ENCODE measurements around the gene SLC45A1. TPM values are rescaled to one million over a fixed set of nuclear protein-coding genes. Genes with fewer than 3 reads are reported as not detected.

SLC45A1 gene
- total and polyA plus RNA-seq, 4 donors, result 4.4 to 8.7 (median 6.7) TPM

DNA sequence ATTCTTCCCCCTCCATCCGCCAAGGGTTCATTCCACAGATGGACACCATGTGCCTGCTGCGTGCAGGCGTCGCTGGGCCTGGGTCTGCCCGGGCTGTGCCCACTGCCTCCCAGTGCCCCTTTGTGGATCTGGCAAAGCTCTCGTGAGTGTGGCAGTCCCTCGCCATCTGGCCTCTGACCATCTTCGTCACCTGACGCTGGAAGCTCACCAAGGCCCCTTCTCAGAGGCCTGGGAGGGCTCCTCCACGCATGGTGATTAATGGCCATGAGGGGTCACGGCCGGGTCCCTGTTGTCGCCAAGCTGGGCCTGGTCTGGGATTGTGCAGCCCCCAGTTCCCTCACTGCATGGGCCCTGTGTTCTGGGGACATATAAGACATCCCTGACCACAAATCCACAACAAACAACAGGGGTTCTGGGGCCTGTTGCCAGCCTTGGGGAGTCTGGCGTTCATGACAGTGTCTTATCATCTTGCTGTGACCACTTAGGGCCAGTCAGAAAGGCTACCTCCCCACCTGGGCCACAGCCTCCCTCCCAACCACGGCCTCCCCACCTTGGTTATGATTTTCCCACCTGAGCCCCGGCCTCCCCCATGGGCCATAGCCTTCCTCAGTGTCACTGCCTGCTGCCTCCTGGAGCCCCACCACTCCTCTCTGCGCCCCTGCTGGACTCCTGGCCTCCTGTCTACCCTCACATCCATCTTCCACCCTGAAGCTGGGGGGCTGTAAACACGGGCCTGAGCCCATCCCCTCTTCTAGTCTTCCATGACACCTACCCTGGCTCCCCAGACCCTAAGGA lies 27.9 kb downstream of the SLC45A1 start:
- H3K4me1 ChIP-seq (ENCODE audit: control insufficient read depth in 1 of 2, insufficient read depth in 2 of 2, low read length in 2 of 2), result no peaks in the 10 kb centered on the region
- no peaks in the 10 kb centered on the region for H3K9me3 ChIP-seq (ENCODE audit: control insufficient read depth, low read length)
- no peak overlapping the region for H3K27ac ChIP-seq (ENCODE audit: low read depth in 1 of 2, low read length in 2 of 2)
- 91 to 95% methylated on average over 18 of the region's 18 CpGs for WGBS, 2 donors
- intact Hi-C loops (cut with DNase I), result no loop called here
- H3K4me3 ChIP-seq (ENCODE audit: low read length in 2 of 2), result no peak overlapping the region
- H3K27me3 ChIP-seq (ENCODE audit: control insufficient read depth in 1 of 2, insufficient read depth in 2 of 2, low read length in 1 of 2), result no peaks in the 10 kb centered on the region
- ATAC-seq (ENCODE audit: low FRiP score) (no peak), DNase-seq (no peak)
- no peaks in the 10 kb centered on the region for H3K36me3 ChIP-seq (ENCODE audit: control insufficient read depth in 1 of 2, insufficient read depth in 2 of 2, low read length in 1 of 2)

DNA sequence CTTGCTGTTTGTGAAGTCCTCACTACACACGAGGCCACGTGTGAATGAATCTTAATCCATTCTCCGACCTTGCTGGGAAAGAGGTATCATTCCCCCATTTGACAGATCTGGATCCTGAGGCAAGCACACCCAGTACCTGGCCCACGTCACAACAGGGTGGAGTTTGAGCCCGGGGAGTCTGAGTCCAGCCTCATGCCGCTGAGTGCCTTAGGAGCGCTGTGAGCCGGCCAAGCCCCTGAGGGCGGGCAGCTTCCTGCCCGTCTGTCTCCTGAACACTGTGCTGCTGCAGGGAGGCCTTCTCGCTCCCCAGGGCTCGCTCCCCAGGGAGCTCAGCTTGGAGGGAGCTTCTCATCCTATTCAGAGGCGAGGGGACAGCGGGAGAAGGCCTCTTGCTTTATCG lies 29.7 kb downstream of the SLC45A1 start:
- Histone ChIP-seq H3K36me3 (ENCODE audit: control insufficient read depth in 1 of 2, insufficient read depth in 2 of 2, low read length in 1 of 2) (no peaks in the 10 kb centered on the region), H3K9me3 (ENCODE audit: control insufficient read depth, low read length) (no peaks in the 10 kb centered on the region), H3K27ac (ENCODE audit: low read depth in 1 of 2, low read length in 2 of 2) (no peak overlapping the region), H3K27me3 (ENCODE audit: control insufficient read depth in 1 of 2, insufficient read depth in 2 of 2, low read length in 1 of 2) (no peaks in the 10 kb centered on the region), H3K4me1 (ENCODE audit: control insufficient read depth in 1 of 2, insufficient read depth in 2 of 2, low read length in 2 of 2) (no peaks in the 10 kb centered on the region), H3K4me3 (ENCODE audit: low read length in 2 of 2) (no peak overlapping the region)
- DNase-seq (no peak), ATAC-seq (ENCODE audit: low FRiP score) (no peak)
- WGBS, 2 donors, result 84 to 88% methylated on average over 15 of the region's 15 CpGs
- intact Hi-C loops (cut with DNase I), result loop anchor here (2.0 kb wide), 2 partner anchors 365 to 373 kb away; no protein-coding TSS in a partner anchor

DNA sequence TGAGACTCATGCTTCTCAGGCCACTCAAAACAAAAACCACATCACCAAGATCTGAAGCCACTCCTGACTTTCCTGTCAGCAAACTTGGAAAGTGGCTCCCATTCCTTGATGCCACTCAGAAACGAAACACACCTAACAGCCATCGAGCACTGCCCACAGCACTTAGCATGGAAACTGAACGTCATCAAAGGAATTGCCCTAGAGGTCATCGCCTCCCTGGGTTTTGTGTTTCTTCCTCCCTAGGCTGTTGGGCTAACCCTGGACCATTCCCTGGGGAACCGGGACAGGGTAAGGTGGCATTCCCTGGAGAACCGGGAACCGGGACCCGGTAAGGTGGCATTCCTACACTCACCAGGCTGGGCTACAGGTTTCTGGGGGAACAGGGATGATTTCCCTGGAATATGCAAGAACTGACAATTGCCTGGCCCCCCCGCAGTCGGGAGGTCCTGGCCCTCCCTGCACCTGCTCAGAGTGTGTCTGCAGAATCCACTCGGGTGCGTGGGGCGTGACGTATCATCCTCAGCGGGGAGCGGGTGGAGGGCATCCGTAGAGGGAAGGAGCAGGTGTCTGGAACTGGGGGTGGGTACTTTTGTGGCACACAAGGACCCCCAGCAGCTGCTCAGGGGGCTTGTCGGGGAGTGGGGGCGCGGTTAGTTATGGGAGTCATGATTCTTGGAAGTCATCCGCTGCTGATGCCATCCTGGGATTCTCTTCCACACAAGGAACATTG lies 30.3 kb downstream of the SLC45A1 start:
- WGBS, 2 donors, result 86 to 90% methylated on average over 21 of the region's 21 CpGs

DNA sequence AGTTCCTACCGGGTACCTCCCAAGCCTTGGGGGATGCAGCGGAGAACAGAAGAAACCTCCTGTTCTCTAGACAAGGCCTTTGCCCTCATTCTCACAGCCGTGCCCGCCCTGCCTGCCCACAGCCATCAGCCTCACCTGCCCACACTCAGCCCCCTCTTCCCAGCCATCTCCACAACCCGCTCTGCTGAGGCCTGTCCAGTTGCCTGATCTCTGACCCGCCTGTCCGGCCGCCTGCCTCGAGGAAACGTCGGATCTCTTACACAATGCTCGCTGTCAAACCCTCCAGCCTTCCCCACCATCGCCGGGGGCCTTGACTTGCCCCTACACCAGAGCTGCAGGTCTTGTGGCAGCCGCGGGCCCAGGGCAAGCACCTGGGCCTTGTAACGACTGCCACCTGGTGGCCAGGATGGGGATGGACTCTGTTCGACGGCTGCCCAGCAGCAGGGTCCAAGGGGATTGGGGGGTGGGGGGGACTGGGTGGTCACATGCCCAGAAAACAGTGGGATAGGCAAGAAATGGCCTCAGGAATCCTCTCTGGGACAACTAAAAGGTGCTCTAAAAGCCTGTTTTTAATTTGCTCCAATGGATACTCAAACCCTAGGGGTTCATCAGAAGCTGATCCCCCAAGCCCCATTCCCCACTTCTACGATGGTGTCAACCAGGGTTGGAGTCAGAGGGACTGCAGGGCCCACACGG lies 31.0 kb downstream of the SLC45A1 start:
- 28 to 30% methylated on average over 21 of the region's 21 CpGs for WGBS, 2 donors

More for the DNA sequence above, 30.3 kb downstream of the SLC45A1 start:
- Histone ChIP-seq H3K4me3 (ENCODE audit: low read length in 2 of 2) (no peak overlapping the region), H3K27me3 (ENCODE audit: control insufficient read depth in 1 of 2, insufficient read depth in 2 of 2, low read length in 1 of 2) (no peaks in the 10 kb centered on the region), H3K9me3 (ENCODE audit: control insufficient read depth, low read length) (no peaks in the 10 kb centered on the region), H3K4me1 (ENCODE audit: control insufficient read depth in 1 of 2, insufficient read depth in 2 of 2, low read length in 2 of 2) (no peaks in the 10 kb centered on the region), H3K27ac (ENCODE audit: low read depth in 1 of 2, low read length in 2 of 2) (no peak overlapping the region), H3K36me3 (ENCODE audit: control insufficient read depth in 1 of 2, insufficient read depth in 2 of 2, low read length in 1 of 2) (no peaks in the 10 kb centered on the region)
- DNase-seq (no peak), ATAC-seq (ENCODE audit: low FRiP score) (no peak)
- intact Hi-C loops (cut with DNase I), result loop anchor here (2.0 kb wide), 2 partner anchors 365 to 373 kb away; no protein-coding TSS in a partner anchor

DNA sequence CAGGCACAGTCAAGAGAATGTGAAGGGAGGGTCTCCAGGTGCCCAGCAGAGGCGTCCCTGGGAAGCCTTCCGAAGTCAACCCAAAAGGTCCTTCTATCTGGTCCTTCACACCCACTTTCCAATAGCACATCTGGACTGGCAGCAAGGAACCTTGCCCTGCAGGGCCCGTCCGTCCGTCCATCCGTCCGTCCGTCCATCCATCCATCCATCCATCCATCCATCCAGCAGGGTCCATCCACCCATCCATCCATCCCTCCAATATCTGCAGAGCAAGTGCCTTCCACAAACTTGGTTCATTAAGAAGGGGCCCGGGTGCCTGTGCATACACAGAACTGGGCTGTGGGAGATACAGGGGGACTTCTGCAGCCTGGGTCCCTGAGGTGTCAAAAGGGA lies 31.6 kb downstream of the SLC45A1 start:
- no peak overlapping the region for H3K4me3 ChIP-seq (ENCODE audit: low read length in 2 of 2)
- H3K4me1 ChIP-seq (ENCODE audit: control insufficient read depth in 1 of 2, insufficient read depth in 2 of 2, low read length in 2 of 2), result no peaks in the 10 kb centered on the region
- H3K36me3 ChIP-seq (ENCODE audit: control insufficient read depth in 1 of 2, insufficient read depth in 2 of 2, low read length in 1 of 2), result no peaks in the 10 kb centered on the region
- no peak overlapping the region for H3K27ac ChIP-seq (ENCODE audit: low read depth in 1 of 2, low read length in 2 of 2)
- WGBS, 2 donors, result 79 to 85% methylated on average over 9 of the region's 9 CpGs
- intact Hi-C loops (cut with DNase I), result loop anchor here (1.0 to 2.0 kb wide), 3 partner anchors 367 to 375 kb away; no protein-coding TSS in a partner anchor
- no peaks in the 10 kb centered on the region for H3K9me3 ChIP-seq (ENCODE audit: control insufficient read depth, low read length)
- DNase-seq (no peak), ATAC-seq (ENCODE audit: low FRiP score) (no peak)
- H3K27me3 ChIP-seq (ENCODE audit: control insufficient read depth in 1 of 2, insufficient read depth in 2 of 2, low read length in 1 of 2), result no peaks in the 10 kb centered on the region

More for the DNA sequence above, 31.0 kb downstream of the SLC45A1 start:
- intact Hi-C loops (cut with DNase I), result loop anchor here (1.0 to 2.0 kb wide), 3 partner anchors 366 to 374 kb away; no protein-coding TSS in a partner anchor
- DNase-seq (peak; percentile 80 to 89), ATAC-seq (ENCODE audit: low FRiP score) (peak; percentile 79)
- Histone ChIP-seq H3K27ac (ENCODE audit: low read depth in 1 of 2, low read length in 2 of 2) (no peak overlapping the region), H3K9me3 (ENCODE audit: control insufficient read depth, low read length) (no peaks in the 10 kb centered on the region), H3K4me3 (ENCODE audit: low read length in 2 of 2) (no peak overlapping the region), H3K27me3 (ENCODE audit: control insufficient read depth in 1 of 2, insufficient read depth in 2 of 2, low read length in 1 of 2) (no peaks in the 10 kb centered on the region), H3K36me3 (ENCODE audit: control insufficient read depth in 1 of 2, insufficient read depth in 2 of 2, low read length in 1 of 2) (no peaks in the 10 kb centered on the region), H3K4me1 (ENCODE audit: control insufficient read depth in 1 of 2, insufficient read depth in 2 of 2, low read length in 2 of 2) (no peaks in the 10 kb centered on the region)

DNA sequence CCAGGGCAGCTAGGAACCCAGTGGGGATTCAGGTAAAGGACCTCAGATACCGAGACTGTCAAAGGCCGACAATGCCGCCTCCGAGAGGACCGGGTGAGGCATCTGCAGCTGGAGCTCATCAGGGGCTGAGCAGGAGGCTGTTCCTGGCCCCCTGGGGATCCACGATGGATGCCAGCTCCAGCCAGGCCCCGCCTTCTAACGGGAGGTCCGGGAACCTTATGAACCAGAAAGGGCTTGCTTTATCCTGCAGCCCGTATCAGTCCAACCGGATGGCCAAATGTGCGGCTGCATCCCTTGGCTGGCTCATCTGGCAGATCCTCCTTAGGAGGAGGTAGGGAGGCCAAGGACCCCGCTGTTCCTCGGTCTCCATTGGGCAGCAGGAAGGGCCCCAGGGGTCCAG lies 32.0 kb downstream of the SLC45A1 start:
- Histone ChIP-seq H3K36me3 (ENCODE audit: control insufficient read depth in 1 of 2, insufficient read depth in 2 of 2, low read length in 1 of 2) (peaks cover 0 to under 1% of the 10 kb centered on the region in 2 donors), H3K9me3 (ENCODE audit: control insufficient read depth, low read length) (no peaks in the 10 kb centered on the region), H3K4me3 (ENCODE audit: low read length in 2 of 2) (no peak overlapping the region), H3K27ac (ENCODE audit: low read depth in 1 of 2, low read length in 2 of 2) (no peak overlapping the region), H3K27me3 (ENCODE audit: control insufficient read depth in 1 of 2, insufficient read depth in 2 of 2, low read length in 1 of 2) (no peaks in the 10 kb centered on the region), H3K4me1 (ENCODE audit: control insufficient read depth in 1 of 2, insufficient read depth in 2 of 2, low read length in 2 of 2) (no peaks in the 10 kb centered on the region)
- WGBS, 2 donors, result 41 to 42% methylated on average over 14 of the region's 14 CpGs
- ATAC-seq (ENCODE audit: low FRiP score), result no peak
- intact Hi-C loops (cut with DNase I), result loop anchor here (1.0 to 5.0 kb wide), 5 partner anchors 33 to 375 kb away; partner anchors contain the start of gene SLC45A1 (in 1 of the 2)
- DNase-seq, result no peak

DNA sequence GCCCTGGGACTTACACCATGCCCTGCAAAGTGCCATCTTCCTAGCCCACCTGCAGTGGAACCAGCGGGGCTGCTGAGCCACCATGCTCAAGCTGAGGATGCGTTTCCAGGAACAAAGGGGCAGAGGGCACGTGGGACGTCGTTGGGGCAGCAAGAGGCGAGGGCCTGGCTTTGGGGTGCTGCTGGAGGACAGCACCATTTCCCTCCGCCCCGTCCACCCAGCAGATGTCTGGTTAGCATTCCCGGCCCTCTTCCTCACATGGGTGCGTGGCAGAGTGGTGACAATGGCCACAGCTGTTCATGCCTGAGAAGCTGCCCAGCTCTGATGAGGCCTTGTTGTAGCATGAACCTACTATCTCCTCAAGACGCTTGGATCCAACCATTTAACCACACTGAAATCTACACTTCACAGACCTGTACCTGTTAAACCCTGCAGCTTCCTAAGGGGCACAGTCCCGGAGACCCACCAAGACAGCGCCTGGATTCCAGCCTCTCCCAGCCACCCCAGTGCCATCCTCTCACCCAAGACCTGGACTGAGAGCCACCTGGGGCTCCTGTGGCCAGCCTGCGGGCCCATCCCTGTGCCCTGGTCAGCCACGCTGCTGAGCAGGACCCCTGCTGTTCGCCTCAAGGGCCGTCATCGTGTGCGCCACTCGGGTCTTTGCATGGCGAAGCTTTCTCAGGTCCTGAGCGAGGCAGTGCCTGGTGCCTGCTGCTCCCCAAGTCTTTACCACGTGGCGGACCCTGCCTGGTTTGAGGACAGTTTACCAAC lies 33.2 kb downstream of the SLC45A1 start:
- Histone ChIP-seq H3K4me3 (ENCODE audit: low read length in 2 of 2) (no peak overlapping the region), H3K4me1 (ENCODE audit: control insufficient read depth in 1 of 2, insufficient read depth in 2 of 2, low read length in 2 of 2) (no peaks in the 10 kb centered on the region), H3K27ac (ENCODE audit: low read depth in 1 of 2, low read length in 2 of 2) (no peak overlapping the region), H3K27me3 (ENCODE audit: control insufficient read depth in 1 of 2, insufficient read depth in 2 of 2, low read length in 1 of 2) (no peaks in the 10 kb centered on the region), H3K36me3 (ENCODE audit: control insufficient read depth in 1 of 2, insufficient read depth in 2 of 2, low read length in 1 of 2) (peaks cover 0 to 3% of the 10 kb centered on the region in 2 donors), H3K9me3 (ENCODE audit: control insufficient read depth, low read length) (no peaks in the 10 kb centered on the region)
- 86% methylated on average over 24 of the region's 24 CpGs for WGBS, 2 donors
- DNase-seq (peak; percentile 44 to 71), ATAC-seq (ENCODE audit: low FRiP score) (no peak)
- intact Hi-C loops (cut with DNase I), result loop anchor here in 1 of 2 donors (5.0 kb wide), 2 partner anchors 34 to 71 kb away; partner anchors contain the start of gene SLC45A1
